Mucosa of stomach (tissue), 1 donor: ENCODE data around the gene HEXD.

Experiments used
- H3K27me3 ChIP-seq: one replicate; pipeline ENCODE4 v1.7.0; 2013; ENCODE audit warnings: mild to moderate bottlenecking, low read length; ENCODE audit not compliant: control insufficient read depth, insufficient read depth
- H3K36me3 ChIP-seq: one replicate; pipeline ENCODE4 v1.7.0; 2013; ENCODE audit warnings: low read length; ENCODE audit not compliant: control insufficient read depth, insufficient read depth
- H3K4me1 ChIP-seq: one replicate; pipeline ENCODE4 v1.7.0; 2013; ENCODE audit warnings: mild to moderate bottlenecking, low read length; ENCODE audit not compliant: control insufficient read depth, insufficient read depth
- H3K4me3 ChIP-seq: one replicate; pipeline ENCODE4 v1.7.0; 2013; ENCODE audit warnings: low read length
- H3K9ac ChIP-seq: one replicate; pipeline ENCODE4 v1.7.0; 2013; ENCODE audit warnings: mild to moderate bottlenecking, low read length, moderate library complexity
- H3K9me3 ChIP-seq: one replicate; pipeline ENCODE4 v1.7.0; 2013; ENCODE audit warnings: mild to moderate bottlenecking, low read length, moderate library complexity; ENCODE audit not compliant: control insufficient read depth
- donor health status: Pancreatic carcinoma.

HEXD gene

DNA sequence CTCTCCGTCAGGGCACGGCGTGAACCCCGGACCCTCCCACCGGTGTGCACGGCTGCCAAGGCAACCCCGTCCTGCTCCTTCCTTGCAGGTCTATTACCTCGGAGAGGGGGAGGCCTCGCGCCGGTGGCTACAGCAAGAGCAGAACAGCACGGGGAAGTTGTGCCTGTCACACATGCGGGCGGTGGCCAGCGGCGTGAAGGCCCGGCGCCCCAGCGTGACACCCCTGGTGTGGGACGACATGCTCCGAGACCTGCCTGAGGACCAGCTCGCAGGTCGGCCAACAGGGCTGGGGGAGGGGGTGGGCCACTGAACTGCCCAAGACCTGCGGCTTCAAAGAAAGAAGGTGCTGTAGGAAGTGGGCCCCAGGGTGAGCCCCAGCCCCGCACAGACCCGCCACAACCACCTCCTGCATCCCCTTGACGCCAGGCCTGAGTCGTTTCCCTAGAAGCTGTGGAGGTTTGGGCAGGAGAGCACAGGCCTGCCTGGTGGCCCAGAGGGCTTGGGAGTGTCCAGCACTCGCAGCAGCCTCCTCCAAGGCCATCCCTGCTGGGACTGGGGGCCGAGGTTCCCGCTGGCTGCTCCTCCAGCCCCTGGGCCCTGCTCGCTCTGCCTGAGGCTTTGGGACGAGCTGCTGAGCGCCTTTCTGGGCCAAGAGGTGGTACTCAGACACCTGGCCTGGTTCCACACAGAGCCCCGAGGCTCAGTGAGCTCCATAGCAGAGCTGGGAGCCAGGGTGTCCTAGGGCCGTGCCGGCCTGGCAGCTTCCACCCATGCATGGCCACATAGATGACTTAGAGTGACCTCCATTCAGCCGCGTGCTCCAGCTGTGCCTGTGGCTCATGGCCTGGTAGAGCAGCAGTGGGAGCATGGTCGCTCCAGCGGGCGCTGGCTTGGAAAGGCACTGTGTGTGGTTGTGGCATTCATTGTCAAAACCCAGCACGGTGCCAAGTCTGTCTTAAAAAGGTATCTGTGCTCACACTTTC, 17.7 kb downstream of the HEXD start:
- Histone ChIP-seq H3K36me3 (no peaks in the 10 kb centered on the region), H3K9me3 (no peaks in the 10 kb centered on the region), H3K9ac (no peak overlapping the region), H3K27me3 (no peaks in the 10 kb centered on the region), H3K4me3 (no peak overlapping the region), H3K4me1 (no peaks in the 10 kb centered on the region)

DNA sequence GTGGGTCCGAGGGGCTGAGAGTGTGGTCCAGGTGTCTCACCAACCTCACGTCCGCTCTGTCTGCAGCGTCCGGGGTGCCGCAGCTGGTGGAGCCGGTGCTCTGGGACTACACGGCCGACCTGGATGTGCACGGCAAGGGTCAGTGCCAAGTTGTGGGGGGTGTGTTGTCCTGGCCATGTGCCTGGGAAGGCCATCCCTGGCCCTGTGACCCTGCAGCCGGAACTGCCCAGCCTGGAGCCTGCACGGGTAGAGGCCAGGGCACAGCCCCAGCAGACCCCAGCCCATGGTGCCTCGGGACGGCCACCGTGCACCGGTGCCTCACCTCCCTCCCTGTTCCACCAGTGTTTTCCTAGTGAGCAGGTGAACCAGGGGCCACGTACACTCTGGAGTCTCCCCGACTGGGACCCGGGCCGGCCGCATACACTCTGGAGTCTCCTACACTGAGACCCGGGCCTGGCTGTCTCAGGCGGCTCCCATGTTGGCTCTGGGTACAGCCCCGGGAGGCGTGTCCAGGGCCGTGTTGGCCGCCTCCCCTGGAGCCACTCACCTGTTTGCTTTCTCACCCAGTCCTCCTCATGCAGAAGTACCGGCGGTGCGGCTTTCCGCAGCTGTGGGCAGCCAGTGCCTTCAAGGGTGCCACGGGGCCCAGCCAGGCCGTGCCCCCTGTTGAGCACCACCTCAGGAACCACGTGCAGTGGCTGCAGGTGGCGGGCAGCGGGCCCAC, 18.6 kb downstream of the HEXD start:
- Histone ChIP-seq H3K27me3 (no peaks in the 10 kb centered on the region), H3K36me3 (peaks cover under 1% of the 10 kb centered on the region), H3K4me1 (no peaks in the 10 kb centered on the region), H3K9me3 (no peaks in the 10 kb centered on the region), H3K9ac (no peak overlapping the region), H3K4me3 (no peak overlapping the region)

DNA sequence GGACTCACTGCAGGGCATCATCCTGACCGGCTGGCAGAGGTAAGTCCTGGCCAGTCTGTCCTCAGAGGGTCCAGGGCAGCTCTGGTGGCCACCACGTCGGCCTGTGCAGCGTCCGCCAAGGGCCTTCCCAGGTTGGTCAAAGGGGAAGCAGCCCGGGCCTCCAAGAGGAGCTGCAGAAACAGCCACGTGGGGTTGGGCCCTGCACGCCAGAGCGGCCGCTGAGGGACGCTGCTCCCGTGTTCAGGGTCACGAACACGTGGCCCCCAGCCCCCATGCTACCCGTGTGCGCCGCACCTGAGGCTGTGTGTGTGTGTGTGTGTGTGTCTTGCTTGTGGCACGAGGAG, 19.1 kb downstream of the HEXD start:
- Histone ChIP-seq H3K36me3 (peaks cover 4% of the 10 kb centered on the region), H3K9ac (no peak overlapping the region), H3K4me3 (no peak overlapping the region)

DNA sequence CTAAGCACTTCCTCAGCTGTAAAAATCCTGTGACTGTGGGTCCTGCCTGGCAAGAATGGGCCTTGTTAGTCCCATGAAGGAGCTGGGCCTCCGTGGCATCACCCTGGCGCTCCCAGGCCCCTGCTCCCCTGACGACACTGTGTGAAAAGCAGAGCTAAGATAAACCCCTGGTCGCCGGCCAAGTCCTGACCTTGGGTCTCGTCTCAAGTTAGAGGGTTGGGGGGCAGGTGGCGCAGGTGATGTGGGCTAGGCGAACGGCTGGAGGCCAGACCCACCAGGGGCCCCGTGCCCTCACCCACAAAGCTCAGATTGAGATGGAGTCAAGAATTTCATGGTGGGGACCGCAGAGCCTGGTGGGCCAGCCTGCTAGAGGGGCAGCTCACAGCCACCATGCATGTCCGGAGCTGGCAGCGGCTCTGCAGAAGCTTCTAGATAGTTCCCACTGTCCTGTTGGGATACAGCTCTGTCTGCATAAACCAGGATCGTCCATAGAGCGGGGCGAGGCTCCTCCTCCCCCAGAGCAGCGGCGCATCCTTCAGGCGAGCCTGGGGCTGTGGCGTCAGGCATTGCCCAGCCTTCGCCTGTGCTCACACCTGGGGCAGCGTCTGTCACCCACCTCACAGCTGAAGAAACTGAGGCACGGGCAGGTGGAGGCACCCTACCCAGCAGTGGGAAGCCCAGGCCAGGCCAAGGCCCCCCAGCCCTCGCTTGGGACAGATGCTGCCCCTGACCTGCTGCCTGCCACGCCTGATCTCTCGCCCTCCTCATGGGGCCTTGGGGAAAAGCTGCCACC, 20.4 kb downstream of the HEXD start:
- Histone ChIP-seq H3K36me3 (peaks cover 4% of the 10 kb centered on the region), H3K4me3 (no peak overlapping the region)

More for the DNA sequence above, 19.1 kb downstream of the HEXD start:
- Histone ChIP-seq H3K9me3 (no peaks in the 10 kb centered on the region), H3K4me1 (no peaks in the 10 kb centered on the region), H3K27me3 (no peaks in the 10 kb centered on the region)

DNA sequence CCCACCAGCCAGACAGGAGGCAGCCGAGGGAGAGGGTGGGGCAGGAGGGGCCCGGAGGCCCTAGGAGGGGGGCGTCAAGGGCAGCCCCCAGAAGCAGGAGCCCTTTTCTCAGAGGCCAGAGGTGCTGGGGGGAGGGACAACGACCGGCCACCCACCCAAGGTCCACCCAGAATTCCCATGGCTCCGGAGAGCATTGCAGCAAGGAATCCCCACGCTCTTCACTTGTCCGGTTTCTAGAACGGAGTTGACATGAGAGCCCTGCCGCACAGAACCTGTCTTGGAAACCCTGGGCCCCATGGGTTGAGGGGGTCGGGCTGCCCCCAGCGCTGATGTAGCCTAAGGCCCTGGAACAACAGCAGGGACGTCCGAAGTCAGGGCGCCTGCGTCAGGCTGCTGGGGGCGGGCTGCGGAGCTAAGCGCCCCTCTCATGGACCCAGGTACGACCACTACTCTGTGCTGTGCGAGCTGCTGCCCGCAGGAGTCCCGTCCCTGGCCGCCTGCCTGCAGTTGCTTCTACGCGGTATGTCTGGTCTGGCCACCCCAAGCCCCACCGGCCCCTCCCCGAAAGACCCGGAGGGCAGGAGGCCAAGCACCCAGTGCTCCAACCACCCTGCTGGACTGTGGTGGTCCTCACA, 21.2 kb downstream of the HEXD start:
- no peaks in the 10 kb centered on the region for H3K27me3 ChIP-seq
- H3K36me3 ChIP-seq: peaks cover 4% of the 10 kb centered on the region
- no peak overlapping the region for H3K9ac ChIP-seq
- no peaks in the 10 kb centered on the region for H3K4me1 ChIP-seq
- no peaks in the 10 kb centered on the region for H3K9me3 ChIP-seq
- no peak overlapping the region for H3K4me3 ChIP-seq

More for the DNA sequence above, 20.4 kb downstream of the HEXD start:
- Histone ChIP-seq H3K27me3 (no peaks in the 10 kb centered on the region), H3K4me1 (no peaks in the 10 kb centered on the region), H3K9ac (no peak overlapping the region), H3K9me3 (no peaks in the 10 kb centered on the region)

DNA sequence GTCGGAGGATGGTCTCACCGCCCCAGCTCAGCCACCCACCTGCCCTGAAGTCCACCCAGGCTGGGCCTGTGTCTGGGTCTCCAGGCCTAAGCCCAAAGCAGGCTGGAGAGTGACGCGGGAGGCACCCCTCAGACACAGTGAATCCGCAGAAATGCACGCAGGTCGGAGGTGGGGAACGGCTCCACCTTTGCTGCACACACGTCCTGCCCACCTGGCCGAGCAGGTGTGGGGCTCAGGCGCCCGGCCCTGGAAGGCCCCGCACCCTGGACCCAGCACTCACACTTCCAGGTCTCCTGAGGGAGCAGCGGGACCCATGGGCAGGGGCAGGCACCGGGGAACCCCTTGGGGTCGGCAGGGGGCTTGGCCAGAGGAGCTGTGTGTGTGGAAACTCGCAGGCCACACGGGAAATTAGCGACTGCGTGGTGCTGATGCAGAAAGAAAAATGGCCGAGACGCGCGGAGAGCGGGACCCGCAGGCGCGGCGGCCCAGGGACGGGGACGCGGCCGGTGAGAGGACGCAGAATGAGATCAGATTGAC, 21.8 kb downstream of the HEXD start:
- H3K4me3 ChIP-seq: no peak overlapping the region
- H3K27me3 ChIP-seq: no peaks in the 10 kb centered on the region
- H3K4me1 ChIP-seq: no peaks in the 10 kb centered on the region
- H3K9me3 ChIP-seq: no peaks in the 10 kb centered on the region
- no peak overlapping the region for H3K9ac ChIP-seq
- peaks cover 4% of the 10 kb centered on the region for H3K36me3 ChIP-seq

DNA sequence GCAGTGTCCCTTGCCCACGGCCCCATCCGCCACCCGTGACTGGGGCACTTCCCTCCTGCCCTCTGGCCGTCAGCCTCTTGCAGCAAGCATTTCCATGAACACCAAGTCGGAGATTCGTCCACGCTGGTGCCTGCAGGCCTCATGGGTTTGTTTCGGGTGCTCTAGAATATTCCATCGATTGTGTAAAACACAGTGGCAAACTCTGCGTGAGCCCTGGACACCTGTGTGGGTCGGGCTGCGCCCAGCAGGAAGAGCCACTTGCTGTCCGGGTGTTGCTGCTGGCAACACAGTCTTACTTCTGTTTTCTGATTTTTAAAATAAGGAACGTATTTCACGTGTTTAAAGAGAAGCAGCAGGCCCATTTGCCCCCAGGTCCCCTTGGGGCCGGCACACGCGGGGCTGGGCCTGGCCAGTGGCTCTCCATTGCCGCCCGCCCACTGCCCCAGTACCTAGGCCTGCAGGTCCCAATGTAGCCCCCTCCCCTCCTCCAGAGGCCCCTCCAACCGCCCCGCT, 22.4 kb downstream of the HEXD start:
- no peaks in the 10 kb centered on the region for H3K9me3 ChIP-seq
- H3K4me1 ChIP-seq: no peaks in the 10 kb centered on the region
- H3K9ac ChIP-seq: no peak overlapping the region
- no peaks in the 10 kb centered on the region for H3K27me3 ChIP-seq
- H3K4me3 ChIP-seq: no peak overlapping the region
- peaks cover 4% of the 10 kb centered on the region for H3K36me3 ChIP-seq

DNA sequence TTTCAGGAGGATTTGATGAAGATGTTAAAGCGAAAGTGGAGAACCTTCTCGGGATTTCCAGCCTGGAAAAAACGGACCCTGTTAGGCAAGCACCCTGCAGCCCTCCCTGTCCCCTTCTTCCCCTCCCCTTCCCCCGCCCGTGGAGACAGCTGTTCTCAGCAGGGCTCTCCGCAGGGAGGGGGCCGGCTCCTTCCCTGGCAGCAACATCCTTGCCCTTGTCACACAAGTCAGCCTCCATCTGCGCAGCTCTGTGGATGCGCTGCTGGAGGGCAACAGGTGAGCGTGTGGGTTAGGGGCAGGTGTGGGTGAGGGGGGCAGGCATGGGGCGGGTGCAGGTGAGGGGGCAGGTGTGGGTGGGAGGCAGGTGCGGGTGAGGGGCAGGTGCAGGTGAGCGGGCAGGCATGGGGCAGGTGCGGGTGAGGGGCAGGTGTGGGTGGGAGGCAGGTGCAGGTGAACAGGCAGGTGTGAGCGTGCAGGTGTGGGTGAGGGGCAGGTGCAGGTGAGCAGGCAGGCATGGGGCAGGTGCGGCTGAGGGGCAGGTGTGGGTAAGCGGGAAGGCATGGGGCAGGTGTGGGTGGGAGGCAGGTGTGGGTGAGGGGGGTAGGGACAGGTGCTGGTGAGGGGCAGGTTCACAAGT, 23.0 kb downstream of the HEXD start:
- no peak overlapping the region for H3K9ac ChIP-seq
- H3K4me3 ChIP-seq: no peak overlapping the region
- no peaks in the 10 kb centered on the region for H3K9me3 ChIP-seq

DNA sequence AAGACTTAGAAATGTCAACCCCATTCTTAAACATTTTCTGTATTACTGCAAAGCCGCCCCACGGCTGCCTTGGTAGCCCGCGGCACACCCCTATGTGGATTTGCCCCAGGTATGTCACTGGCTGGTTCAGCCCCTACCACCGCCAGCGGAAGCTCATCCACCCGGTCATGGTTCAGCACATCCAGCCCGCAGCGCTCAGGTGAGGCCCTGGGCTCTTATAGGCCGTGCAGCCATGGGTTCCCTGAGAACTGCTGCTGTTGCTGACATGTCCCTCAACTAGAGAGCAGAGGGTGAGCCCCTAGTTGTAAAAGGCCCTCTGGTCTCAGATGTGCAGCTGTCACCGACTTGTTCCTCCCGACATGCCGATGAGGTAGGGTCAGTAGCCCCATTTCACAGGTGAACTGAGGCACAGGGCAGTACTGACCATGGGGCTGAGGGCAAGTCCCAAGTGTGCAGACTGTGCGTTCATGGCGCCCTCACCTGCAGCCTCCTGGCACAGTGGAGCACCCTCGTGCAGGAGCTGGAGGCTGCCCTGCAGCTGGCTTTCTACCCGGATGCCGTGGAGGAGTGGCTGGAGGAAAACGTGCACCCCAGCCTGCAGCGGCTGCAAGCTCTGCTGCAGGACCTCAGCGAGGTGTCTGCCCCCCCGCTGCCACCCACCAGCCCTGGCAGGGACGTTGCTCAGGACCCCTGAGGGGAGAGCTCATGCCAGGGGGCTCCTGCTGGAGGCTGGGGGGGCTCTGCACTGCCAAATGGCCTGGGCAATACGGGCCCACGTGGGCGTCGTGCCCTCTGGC, 23.7 kb downstream of the HEXD start:
- no peaks in the 10 kb centered on the region for H3K27me3 ChIP-seq
- peaks cover 4% of the 10 kb centered on the region for H3K36me3 ChIP-seq

More for the DNA sequence above, 23.0 kb downstream of the HEXD start:
- peaks cover 4% of the 10 kb centered on the region for H3K36me3 ChIP-seq
- no peaks in the 10 kb centered on the region for H3K4me1 ChIP-seq
- no peaks in the 10 kb centered on the region for H3K27me3 ChIP-seq

DNA sequence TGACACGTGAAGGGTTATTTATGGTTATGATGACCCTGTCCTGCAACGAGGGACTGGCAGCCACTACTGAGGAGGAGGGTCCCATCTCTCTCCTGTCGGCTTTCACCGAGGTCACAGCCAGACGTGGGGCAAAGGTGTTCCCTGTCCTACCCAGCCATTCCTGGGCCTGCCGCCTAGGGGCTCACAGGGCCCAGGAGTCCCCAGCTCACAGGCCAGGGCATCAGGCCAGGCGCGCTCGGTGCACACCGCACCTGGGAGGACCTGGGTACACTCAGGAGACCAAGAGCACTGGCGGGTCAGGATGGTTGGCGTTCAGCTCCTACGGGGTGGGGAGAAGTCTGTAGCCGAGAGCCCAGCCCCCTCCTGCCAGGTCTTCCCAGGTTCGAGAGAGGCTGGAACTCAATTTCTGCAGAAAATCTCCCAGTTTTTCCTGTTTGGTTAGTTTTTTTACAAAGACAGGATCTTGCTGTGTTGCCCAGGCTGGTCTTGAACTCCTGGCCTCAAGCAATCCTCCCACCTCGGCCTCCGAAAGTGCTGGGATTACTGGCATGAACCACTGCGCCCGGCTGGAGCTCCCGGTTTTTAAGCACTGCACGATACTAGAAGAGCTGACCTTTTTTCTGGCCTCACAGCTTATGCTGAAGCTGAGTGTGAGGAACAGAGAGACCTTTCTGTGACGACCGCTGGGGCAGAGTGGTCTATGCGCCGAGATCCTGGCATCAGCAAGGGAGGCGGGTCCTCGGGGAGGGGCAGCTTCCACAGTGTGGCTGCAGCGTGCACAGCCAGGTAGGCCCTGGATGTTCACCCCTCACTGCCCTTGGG, 24.7 kb downstream of the HEXD start:
- no peak overlapping the region for H3K9ac ChIP-seq
- no peak overlapping the region for H3K4me3 ChIP-seq
- peaks cover 4% of the 10 kb centered on the region for H3K36me3 ChIP-seq
- no peaks in the 10 kb centered on the region for H3K9me3 ChIP-seq
- H3K27me3 ChIP-seq: no peaks in the 10 kb centered on the region
- H3K4me1 ChIP-seq: no peaks in the 10 kb centered on the region

More for the DNA sequence above, 23.7 kb downstream of the HEXD start:
- Histone ChIP-seq H3K4me1 (no peaks in the 10 kb centered on the region), H3K9ac (no peak overlapping the region), H3K4me3 (no peak overlapping the region), H3K9me3 (no peaks in the 10 kb centered on the region)
